ENCODE results near the gene MIS18BP1.

The MIS18BP1 gene

DNA sequence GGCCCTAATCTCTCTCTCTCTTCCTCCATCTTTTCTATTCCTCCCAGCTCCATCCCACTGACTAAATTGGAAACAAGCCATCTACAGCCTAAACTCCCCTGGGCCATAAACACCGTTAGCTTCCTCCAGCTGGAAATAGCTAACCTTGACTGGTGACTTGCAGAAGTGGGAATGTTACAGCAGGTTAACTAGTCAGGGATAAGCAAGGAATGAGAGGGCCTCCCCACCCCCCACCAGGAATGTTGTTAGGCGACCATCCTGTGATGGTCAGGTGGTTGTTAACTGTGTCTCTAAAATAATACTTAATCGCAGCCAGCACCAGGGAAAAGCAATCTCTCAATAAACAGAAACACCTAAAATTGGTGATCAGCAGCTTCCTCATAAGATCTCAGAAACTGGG lies 40.8 kb downstream of the MIS18BP1 start:
- H3K4me3 Mint-ChIP-seq, result no peak overlapping the region
- H3K27me3 Mint-ChIP-seq, result no peaks in the 10 kb centered on the region
- peaks cover 44% of the 10 kb centered on the region for H3K36me3 Mint-ChIP-seq
- DNase-seq, result no peak
- CTCF ChIA-PET, result no interaction called here
- H3K4me1 Mint-ChIP-seq, result no peaks in the 10 kb centered on the region
- H3K9me3 Mint-ChIP-seq, result no peaks in the 10 kb centered on the region
- H3K27ac Mint-ChIP-seq, result no peak overlapping the region

DNA sequence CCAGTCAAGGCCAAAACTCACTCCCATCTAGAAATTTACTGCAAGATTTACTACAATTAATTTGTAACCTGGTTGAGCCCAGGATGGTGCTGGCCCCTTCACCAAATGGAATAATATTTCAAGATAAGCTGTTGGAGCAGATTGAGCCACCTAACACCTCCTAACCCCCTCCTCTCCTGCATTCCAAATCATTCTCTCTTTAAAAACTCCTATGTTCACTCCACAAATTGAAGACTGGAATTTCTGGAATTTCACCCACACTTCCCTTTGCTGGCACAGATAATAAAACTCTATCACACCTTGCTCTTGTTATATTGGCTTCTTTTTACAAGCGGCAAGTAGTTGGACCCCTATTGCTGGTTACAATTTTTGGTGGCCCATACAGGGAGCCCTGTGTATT lies 41.7 kb downstream of the MIS18BP1 start:
- Mint-ChIP-seq H3K27ac (no peak overlapping the region), H3K4me1 (no peaks in the 10 kb centered on the region), H3K36me3 (peaks cover 48% of the 10 kb centered on the region), H3K4me3 (no peak overlapping the region), H3K27me3 (no peaks in the 10 kb centered on the region), H3K9me3 (no peaks in the 10 kb centered on the region)
- DNase-seq, result no peak
- CTCF ChIA-PET, result no interaction called here

DNA sequence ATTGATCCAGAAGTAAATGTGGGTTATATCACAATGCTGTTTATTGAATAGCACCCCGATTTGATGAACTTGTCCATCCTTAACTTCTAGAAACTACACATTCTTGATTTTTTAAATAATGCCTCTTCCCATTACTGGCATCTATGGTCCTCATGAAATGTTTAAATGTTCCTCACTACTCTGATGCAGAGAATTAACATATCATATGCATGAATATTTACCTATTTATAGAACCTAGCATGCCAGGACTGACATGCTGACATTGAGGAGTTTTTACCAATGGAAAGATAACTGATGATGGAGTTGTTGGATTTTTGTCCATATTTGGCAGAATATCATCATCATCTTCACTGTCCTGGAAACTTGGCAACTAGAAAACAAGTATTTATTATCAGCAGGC lies 42.8 kb downstream of the MIS18BP1 start:
- no peaks in the 10 kb centered on the region for H3K9me3 Mint-ChIP-seq
- no peaks in the 10 kb centered on the region for H3K27me3 Mint-ChIP-seq
- H3K27ac Mint-ChIP-seq, result no peak overlapping the region
- CTCF ChIA-PET, result no interaction called here
- H3K4me1 Mint-ChIP-seq, result no peaks in the 10 kb centered on the region
- peaks cover 53% of the 10 kb centered on the region for H3K36me3 Mint-ChIP-seq
- H3K4me3 Mint-ChIP-seq, result no peak overlapping the region
- DNase-seq, result no peak

DNA sequence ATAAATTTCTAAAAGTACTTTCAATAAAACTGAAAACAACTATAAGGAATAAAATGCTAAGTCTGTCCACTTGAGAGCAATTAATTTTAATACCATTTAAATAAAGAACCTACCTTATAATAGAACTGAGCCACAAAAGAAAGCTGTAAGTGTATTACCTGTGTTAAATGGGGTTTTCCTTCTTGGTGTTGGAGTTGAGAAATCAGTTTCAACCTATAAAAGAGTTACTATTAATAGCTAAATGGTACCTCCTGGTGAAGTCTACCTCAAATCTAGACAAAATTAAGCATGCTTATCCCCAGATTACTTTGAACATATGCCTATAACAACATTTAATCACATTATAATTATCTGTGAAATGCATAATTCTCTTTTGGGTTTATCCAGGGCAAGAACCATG lies 48.8 kb downstream of the MIS18BP1 start:
- Mint-ChIP-seq H3K4me3 (no peak overlapping the region), H3K9me3 (no peaks in the 10 kb centered on the region), H3K27ac (no peak overlapping the region), H3K27me3 (no peaks in the 10 kb centered on the region), H3K36me3 (peaks cover 40% of the 10 kb centered on the region), H3K4me1 (no peaks in the 10 kb centered on the region)
- CTCF ChIA-PET, result no interaction called here
- no peak for DNase-seq

DNA sequence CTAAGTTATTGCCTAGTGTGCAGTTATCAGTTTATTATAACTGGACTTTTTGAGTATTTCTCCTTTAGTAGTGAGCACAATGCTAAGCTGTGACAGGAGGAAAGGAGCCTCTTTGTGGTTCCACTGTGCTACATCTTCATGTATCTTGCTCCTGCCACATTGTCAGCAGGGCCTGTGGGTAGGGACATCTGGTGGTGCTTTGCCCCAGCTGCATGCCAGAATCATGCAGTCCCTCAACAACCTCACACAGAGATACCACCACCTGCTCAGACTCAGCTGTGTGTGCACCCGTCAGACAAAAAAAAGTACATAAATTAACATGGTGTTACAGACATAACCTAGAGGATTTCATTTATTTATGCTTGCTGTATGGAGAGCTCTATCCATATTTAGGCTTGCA lies 51.1 kb downstream of the MIS18BP1 start:
- no peaks in the 10 kb centered on the region for H3K9me3 Mint-ChIP-seq
- no peaks in the 10 kb centered on the region for H3K27me3 Mint-ChIP-seq
- no peak overlapping the region for H3K4me3 Mint-ChIP-seq
- peaks cover 37% of the 10 kb centered on the region for H3K36me3 Mint-ChIP-seq
- DNase-seq, result peak; percentile 30
- no peak overlapping the region for H3K27ac Mint-ChIP-seq
- H3K4me1 Mint-ChIP-seq, result no peaks in the 10 kb centered on the region
- CTCF ChIA-PET, result interaction anchor here (1.3 to 1.4 kb wide), 2 partner anchors 68 to 288 kb away, joined by 3 to 4 read pairs; partner anchors contain the start of gene FKBP3

DNA sequence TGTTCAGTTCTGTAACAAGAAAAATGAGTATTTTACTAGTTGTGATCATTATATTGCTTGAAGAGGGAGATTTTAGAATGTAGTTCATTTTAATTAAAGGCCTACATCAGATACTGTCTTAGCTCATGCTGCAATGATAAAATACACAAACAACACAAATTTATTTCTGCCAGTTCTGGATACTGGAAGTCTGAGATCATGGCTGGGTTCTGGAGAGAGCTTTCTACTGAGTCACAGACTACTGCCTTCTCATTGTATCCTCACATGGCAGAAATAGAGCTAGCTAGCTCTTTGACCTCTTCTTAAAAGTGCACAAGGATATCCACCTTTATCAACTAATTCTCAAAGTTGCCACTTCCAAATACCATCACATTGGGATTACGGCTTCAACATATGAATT lies 53.8 kb downstream of the MIS18BP1 start:
- Mint-ChIP-seq H3K9me3 (no peaks in the 10 kb centered on the region), H3K27ac (no peak overlapping the region), H3K4me3 (no peak overlapping the region), H3K27me3 (no peaks in the 10 kb centered on the region), H3K36me3 (peaks cover 36% of the 10 kb centered on the region), H3K4me1 (peaks cover 13% of the 10 kb centered on the region)
- CTCF ChIA-PET, result no interaction called here
- no peak for DNase-seq

DNA sequence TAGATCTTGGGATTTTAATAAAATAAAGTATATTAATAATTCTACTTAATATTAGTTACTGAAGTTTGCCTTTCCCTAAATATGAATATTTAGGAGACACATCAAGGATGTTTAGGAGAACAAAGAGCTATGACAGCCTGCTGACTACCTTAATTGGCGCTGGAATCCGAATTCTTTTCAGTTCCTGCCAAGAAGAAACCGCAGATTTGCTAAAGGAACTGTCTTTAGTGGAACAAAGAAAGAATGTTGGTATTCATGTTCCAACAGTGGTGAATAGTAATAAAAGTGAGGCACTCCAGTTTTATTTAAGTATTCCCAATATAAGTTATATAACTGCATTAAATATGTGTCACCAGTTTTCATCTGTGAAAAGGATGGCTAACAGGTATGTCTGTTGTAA lies 54.5 kb downstream of the MIS18BP1 start:
- Mint-ChIP-seq H3K27ac (no peak overlapping the region), H3K27me3 (no peaks in the 10 kb centered on the region), H3K4me3 (no peak overlapping the region), H3K4me1 (peaks cover 13% of the 10 kb centered on the region), H3K36me3 (peaks cover 35% of the 10 kb centered on the region), H3K9me3 (no peaks in the 10 kb centered on the region)
- CTCF ChIA-PET, result no interaction called here
- no peak for DNase-seq

DNA sequence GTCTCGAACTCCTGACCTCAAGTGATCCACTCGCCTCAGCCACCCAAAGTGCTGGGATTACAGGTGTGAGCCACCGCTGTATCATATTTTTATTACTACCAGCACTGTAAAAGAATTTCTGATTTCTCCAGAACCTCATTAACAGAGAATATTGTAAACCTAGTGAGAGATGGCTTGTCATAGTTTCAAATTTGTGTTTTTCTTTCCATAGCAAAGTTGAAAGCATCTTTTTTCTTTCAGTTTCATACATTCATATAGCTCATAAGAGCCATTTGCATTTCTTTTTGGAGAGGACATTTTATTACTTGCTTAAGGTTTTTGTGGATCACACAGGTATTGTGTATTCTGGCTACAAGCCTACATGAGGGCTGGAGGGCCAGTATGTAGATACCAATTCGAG lies 58.0 kb downstream of the MIS18BP1 start:
- CTCF ChIA-PET, result interaction anchor here (1.3 kb wide), 1 partner anchor 21 kb away, joined by 3 read pairs; no protein-coding TSS in a partner anchor
- DNase-seq, result no peak
- peak overlapping the region; percentile 47 for H3K27ac Mint-ChIP-seq

DNA sequence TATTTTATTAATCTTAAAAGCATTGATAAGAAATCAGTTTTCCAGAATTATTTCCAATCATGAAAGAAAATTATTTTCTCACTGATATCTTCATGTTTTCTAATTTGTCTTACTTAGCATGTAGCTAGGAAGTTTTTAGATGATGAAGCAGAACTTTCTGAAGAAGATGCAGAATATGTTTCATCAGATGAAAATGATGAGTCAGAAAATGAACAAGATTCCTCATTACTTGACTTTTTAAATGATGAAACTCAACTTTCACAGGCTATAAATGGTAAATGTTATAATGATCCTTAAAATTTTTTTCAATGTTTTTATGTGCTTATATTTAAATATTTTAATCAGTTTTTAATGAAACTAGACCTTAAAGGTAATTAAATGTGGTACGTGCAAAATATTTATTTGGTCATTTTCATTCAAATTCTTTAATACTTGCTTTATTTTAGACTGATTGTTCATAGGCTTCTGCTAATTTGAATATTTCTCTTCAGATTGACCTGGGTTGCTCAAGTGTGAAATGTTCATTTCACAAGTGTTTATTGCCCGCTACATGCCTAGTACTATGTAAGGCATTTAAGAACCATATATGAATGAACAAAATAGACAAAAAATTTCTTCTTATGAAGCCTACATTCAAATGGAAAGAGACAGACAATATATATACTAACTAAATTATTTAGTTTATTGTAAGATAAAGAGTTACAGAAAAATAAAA lies 67.7 kb downstream of the MIS18BP1 start:
- no peaks in the 10 kb centered on the region for H3K9me3 Mint-ChIP-seq
- H3K27ac Mint-ChIP-seq, result no peak overlapping the region
- peaks cover 19% of the 10 kb centered on the region for H3K36me3 Mint-ChIP-seq
- CTCF ChIA-PET, result no interaction called here
- no peak overlapping the region for H3K4me3 Mint-ChIP-seq
- DNase-seq, result no peak
- H3K4me1 Mint-ChIP-seq, result no peaks in the 10 kb centered on the region
- no peaks in the 10 kb centered on the region for H3K27me3 Mint-ChIP-seq

More for the DNA sequence above, 58.0 kb downstream of the MIS18BP1 start:
- no peak overlapping the region for H3K4me3 Mint-ChIP-seq
- peaks cover 13% of the 10 kb centered on the region for H3K4me1 Mint-ChIP-seq
- H3K36me3 Mint-ChIP-seq, result peaks cover 23% of the 10 kb centered on the region
- no peaks in the 10 kb centered on the region for H3K27me3 Mint-ChIP-seq
- no peaks in the 10 kb centered on the region for H3K9me3 Mint-ChIP-seq

DNA sequence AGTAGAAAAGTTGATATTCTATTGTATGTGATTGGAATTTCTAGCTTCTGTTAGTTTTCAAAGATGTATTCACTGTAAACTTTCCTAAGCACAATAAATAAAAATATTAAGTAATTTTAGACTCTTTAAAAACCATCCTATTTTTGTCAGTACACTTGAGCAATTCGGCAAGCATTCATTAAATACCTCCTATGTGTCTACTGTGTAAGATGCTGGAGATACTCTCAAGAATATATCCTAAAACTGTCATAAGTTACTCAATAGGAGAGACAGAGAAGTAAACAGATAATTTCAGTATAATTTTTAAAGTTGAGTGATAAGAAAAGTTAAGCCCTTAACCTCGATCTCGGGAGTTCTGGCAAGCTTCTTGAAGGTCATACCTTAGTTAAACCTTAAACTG lies 71.2 kb downstream of the MIS18BP1 start:
- peaks cover 10% of the 10 kb centered on the region for H3K36me3 Mint-ChIP-seq
- CTCF ChIA-PET, result no interaction called here
- no peaks in the 10 kb centered on the region for H3K27me3 Mint-ChIP-seq
- DNase-seq, result no peak
- H3K4me1 Mint-ChIP-seq, result no peaks in the 10 kb centered on the region
- no peaks in the 10 kb centered on the region for H3K9me3 Mint-ChIP-seq
- H3K27ac Mint-ChIP-seq, result no peak overlapping the region
- no peak overlapping the region for H3K4me3 Mint-ChIP-seq

DNA sequence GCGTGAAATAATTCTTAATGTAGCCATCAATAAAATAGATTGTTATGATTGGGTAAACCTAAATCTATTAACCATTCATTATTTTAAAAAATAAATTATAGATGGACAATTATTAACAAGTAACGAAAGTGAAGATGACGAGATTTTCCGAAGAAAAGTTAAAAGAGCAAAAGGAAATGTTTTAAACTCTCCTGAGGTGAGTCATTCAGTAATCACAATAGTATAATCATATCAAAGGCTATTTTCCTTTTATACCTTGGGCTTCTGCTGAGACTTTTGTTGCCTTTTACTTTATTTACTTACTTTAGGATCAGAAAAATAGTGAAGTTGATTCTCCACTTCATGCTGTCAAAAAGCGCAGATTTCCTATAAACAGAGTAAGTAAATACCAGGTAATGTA lies 71.7 kb downstream of the MIS18BP1 start:
- no peaks in the 10 kb centered on the region for H3K4me1 Mint-ChIP-seq
- CTCF ChIA-PET, result no interaction called here
- H3K27me3 Mint-ChIP-seq, result no peaks in the 10 kb centered on the region
- H3K27ac Mint-ChIP-seq, result no peak overlapping the region
- no peak overlapping the region for H3K4me3 Mint-ChIP-seq
- H3K36me3 Mint-ChIP-seq, result peaks cover 5% of the 10 kb centered on the region
- no peaks in the 10 kb centered on the region for H3K9me3 Mint-ChIP-seq
- DNase-seq, result no peak

DNA sequence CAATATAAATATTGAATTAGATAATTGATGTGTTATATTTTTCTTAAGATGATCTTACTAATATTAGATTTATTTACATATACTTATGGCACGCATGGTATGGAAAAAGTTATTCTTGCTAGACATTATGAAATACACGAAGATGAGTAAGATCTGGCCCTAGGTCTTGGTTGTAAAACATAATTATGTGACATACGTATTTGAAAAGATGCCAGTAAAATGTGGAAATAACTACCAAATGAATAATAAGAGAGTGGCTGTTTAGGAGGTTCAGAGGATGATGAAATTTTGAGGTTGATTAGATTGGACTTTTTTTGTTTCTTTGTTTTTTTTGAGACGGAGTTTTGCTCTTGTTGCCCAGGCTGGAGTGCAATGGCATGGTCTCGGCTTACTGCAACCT lies 75.9 kb downstream of the MIS18BP1 start:
- H3K9me3 Mint-ChIP-seq, result no peaks in the 10 kb centered on the region
- no peaks in the 10 kb centered on the region for H3K27me3 Mint-ChIP-seq
- H3K4me3 Mint-ChIP-seq, result no peak overlapping the region
- H3K4me1 Mint-ChIP-seq, result no peaks in the 10 kb centered on the region
- DNase-seq, result no peak
- H3K27ac Mint-ChIP-seq, result no peak overlapping the region
- peaks cover 5% of the 10 kb centered on the region for H3K36me3 Mint-ChIP-seq
- CTCF ChIA-PET, result no interaction called here

DNA sequence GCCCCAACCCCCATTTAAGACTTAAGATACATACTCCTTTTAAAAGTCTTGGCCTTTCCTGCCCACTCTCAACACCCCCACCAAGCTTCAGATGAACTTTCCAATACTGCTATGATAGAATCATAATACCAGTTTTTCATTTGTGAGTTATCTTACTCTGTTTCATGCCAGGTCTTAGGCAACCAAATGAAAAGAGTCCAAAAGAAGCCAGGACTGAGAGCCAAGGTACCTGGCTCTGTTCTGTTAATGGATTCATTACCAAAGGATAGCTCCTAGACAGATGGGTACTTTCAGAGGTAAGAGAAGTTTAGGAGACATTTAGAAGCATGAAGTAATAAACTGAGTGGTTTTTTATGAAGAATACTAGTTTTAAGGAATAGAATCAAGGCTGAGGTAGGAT lies 83.1 kb downstream of the MIS18BP1 start:
- Mint-ChIP-seq H3K4me3 (no peak overlapping the region), H3K27me3 (no peaks in the 10 kb centered on the region), H3K27ac (no peak overlapping the region), H3K9me3 (no peaks in the 10 kb centered on the region), H3K4me1 (no peaks in the 10 kb centered on the region), H3K36me3 (peaks cover 5% of the 10 kb centered on the region)
- no peak for DNase-seq
- CTCF ChIA-PET, result no interaction called here

DNA sequence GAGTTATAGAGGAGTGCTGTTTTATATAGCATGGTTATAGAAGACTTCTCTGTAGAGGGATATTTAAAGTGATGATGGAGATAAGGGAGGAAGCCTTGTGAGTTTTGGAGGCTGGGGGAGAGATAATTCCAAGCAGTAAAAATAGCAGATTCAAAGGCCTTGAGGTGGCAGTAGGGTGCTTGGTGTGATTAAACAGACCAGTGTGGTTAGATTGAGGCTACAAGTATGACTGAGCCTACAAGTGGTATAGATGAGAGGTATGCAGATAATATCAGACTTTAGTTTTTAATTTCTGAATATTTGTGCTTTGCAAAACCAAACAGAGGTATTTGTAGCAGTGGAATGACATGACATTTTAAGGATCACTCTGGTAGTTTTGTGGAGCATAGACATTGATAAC lies 96.9 kb downstream of the MIS18BP1 start:
- no peak overlapping the region for H3K4me3 Mint-ChIP-seq
- DNase-seq, result no peak
- H3K27me3 Mint-ChIP-seq, result no peaks in the 10 kb centered on the region
- CTCF ChIA-PET, result interaction anchor here (0.9 kb wide), 1 partner anchor 112 kb away, joined by 5 read pairs; no protein-coding TSS in a partner anchor
- peaks cover 10% of the 10 kb centered on the region for H3K36me3 Mint-ChIP-seq
- H3K4me1 Mint-ChIP-seq, result no peaks in the 10 kb centered on the region
- no peaks in the 10 kb centered on the region for H3K9me3 Mint-ChIP-seq
- no peak overlapping the region for H3K27ac Mint-ChIP-seq
